ENCODE results near the gene LPAR2. TPM values are rescaled to one million over a fixed set of nuclear protein-coding genes. Genes with fewer than 3 reads are reported as not detected.

The LPAR2 gene
- total RNA-seq, 1 donor from 2014 or later: 23.5 TPM

DNA sequence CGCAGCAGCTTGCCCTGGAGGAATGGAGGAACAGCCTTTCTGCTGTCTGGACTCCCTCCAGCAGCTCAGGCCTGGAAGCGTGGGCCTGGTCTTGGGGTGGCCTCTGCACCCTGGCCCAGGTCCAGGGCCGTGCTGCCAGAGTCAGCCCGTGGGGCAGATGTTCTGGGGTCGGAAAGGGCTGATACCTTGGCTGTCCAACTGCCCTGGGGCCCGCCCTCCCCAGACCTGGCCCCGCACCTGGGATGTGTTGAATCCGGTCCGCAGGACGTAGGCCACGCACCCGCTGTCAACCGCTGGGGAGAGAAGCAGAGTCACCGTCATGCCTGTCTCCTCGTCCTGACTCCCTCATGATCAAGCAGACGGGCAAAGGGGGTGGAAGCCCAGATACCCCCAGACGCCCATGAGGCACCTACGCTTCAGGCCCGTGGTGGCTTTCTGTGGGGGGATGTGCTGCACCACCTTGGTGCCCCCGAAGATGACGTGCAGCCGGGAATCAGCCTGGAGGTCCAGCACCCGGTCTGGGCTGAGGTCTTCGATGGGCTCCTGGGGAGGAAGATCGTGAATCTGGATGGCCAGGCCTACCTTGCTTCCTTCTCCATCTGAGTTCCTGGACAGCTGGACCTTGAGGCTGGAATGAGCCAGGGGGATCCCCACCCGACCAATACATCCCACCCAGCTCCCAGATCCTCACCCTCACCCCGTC, 27.8 kb upstream of the LPAR2 start:
- no peak for ATAC-seq
- Histone ChIP-seq H3K36me3 (peaks cover 93% of the 10 kb centered on the region), H3K27me3 (no peaks in the 10 kb centered on the region), H3K27ac (no peak overlapping the region), H3K4me3 (no peak overlapping the region), H3K9me3 (no peaks in the 10 kb centered on the region), H3K4me1 (no peaks in the 10 kb centered on the region)
- TF ChIP-seq, protein P1, sequence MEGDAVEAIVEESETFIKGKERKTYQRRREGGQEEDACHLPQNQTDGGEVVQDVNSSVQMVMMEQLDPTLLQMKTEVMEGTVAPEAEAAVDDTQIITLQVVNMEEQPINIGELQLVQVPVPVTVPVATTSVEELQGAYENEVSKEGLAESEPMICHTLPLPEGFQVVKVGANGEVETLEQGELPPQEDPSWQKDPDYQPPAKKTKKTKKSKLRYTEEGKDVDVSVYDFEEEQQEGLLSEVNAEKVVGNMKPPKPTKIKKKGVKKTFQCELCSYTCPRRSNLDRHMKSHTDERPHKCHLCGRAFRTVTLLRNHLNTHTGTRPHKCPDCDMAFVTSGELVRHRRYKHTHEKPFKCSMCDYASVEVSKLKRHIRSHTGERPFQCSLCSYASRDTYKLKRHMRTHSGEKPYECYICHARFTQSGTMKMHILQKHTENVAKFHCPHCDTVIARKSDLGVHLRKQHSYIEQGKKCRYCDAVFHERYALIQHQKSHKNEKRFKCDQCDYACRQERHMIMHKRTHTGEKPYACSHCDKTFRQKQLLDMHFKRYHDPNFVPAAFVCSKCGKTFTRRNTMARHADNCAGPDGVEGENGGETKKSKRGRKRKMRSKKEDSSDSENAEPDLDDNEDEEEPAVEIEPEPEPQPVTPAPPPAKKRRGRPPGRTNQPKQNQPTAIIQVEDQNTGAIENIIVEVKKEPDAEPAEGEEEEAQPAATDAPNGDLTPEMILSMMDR (IDR thresholded peaks at IDR 0.05): no peak
- no peak for DNase-seq
- intact Hi-C loops (cut with DNase I): no loop called here

DNA sequence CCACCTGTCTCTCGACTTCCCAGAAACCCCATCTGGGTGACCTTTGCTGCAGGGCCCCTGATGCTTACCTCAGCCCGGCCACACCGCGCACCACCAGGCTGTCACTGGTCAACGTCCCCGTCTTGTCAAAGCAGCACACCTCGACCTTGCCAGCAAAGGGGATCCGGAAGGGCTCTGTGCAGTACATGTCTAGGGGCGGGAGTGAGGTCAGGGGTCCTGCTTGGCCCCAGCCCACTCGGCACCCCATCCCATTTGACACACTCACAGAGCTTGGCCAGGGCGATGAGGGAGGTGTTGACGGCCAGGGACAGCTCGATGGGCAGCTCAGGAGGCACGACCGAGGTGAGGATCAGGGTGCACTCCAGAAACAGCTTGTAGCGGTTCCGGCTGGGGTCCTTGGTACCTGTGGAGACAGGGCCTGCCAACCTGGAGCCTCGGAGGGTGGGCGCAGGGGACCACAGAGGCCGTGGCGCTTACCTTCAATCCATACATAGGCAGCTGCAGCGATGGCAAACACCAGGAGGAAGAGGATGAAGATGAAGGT, 27.1 kb upstream of the LPAR2 start:
- Histone ChIP-seq H3K27me3 (no peaks in the 10 kb centered on the region), H3K4me1 (no peaks in the 10 kb centered on the region), H3K4me3 (no peak overlapping the region), H3K9me3 (no peaks in the 10 kb centered on the region), H3K36me3 (peaks cover 98% of the 10 kb centered on the region), H3K27ac (no peak overlapping the region)
- ATAC-seq: no peak
- TF ChIP-seq, protein P1 (IDR thresholded peaks at IDR 0.05): no peak
- no peak for DNase-seq
- intact Hi-C loops (cut with DNase I): no loop called here

- ATAC-seq: no peak
Measured at GRCh38 chr19:19654441-19654840, 26.4 kb upstream of the LPAR2 start.

GRCh38 chr19:19653597-19654147, 25.7 kb upstream of the LPAR2 start:
- H3K27ac ChIP-seq: no peak overlapping the region
- no peaks in the 10 kb centered on the region for H3K9me3 ChIP-seq
- H3K4me3 ChIP-seq: no peak overlapping the region
- peaks cover 96% of the 10 kb centered on the region for H3K36me3 ChIP-seq
- DNase-seq: no peak
- no peaks in the 10 kb centered on the region for H3K27me3 ChIP-seq
- TF ChIP-seq, protein P1 (IDR thresholded peaks at IDR 0.05): no peak
- H3K4me1 ChIP-seq: no peaks in the 10 kb centered on the region
- no peak for ATAC-seq
- intact Hi-C loops (cut with DNase I): no loop called here

More at GRCh38 chr19:19654441-19654840, 26.4 kb upstream of the LPAR2 start:
- Histone ChIP-seq H3K4me3 (no peak overlapping the region), H3K36me3 (peaks cover 98% of the 10 kb centered on the region), H3K27ac (no peak overlapping the region), H3K9me3 (no peaks in the 10 kb centered on the region), H3K27me3 (no peaks in the 10 kb centered on the region), H3K4me1 (no peaks in the 10 kb centered on the region)
- intact Hi-C loops (cut with DNase I): no loop called here
- TF ChIP-seq, protein P1 (IDR thresholded peaks at IDR 0.05): no peak
- DNase-seq: no peak

DNA sequence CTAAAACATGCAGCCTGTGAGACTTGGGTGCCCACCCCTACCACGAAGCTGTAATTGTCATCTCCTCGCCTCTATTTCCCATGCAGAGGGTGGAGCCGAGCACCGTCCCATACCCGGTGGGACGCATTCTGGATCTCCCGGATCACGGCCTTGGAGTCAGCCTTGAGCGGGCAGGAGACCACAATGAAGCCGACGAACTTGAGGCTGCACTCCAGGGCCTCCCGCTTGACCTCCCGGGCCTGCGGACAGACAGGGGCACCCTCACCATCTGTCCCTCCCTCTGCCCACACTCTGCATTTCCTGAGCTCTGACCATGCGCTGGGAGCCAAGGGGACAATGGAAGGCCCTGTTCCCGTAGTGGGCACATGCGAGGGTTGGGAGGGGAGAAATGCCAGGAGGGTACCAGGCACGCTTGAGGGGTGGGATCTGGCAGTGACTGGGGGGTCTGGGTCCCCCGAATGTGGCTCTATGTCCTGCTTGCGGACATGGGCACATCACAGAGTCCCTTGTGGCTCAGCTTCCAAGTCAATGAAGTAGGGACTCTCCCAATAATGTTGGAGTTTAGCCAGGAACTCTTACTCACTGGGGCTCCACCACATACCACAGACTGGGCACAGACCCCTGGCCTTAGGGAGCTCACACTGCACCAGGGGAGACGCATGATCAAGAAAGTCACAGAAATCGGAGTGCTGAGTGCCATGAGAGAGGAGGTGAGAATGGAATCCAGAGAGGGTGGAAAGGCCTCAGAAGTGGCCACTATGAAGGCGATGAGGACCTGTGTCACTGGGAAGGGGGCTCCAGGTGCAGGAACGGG, 24.7 kb upstream of the LPAR2 start:
- ATAC-seq (no peak), DNase-seq (no peak)
- H3K9me3 ChIP-seq: no peaks in the 10 kb centered on the region
- no peaks in the 10 kb centered on the region for H3K27me3 ChIP-seq
- no peak overlapping the region for H3K4me3 ChIP-seq
- intact Hi-C loops (cut with DNase I): no loop called here
- peaks cover 94% of the 10 kb centered on the region for H3K36me3 ChIP-seq
- no peaks in the 10 kb centered on the region for H3K4me1 ChIP-seq
- H3K27ac ChIP-seq: no peak overlapping the region
- TF ChIP-seq, protein P1 (IDR thresholded peaks at IDR 0.05): no peak
